H1 (cell line): ENCODE data around the gene PDCD10. TPM values are rescaled to one million over a fixed set of nuclear protein-coding genes. Genes with fewer than 3 reads are reported as not detected.

Source experiments
- CTCF ChIA-PET: fragments of 300-600 bp; sonication (Branson Sonifier 250); formaldehyde crosslinking; loops from one replicate; lab custom pipeline; 2021; ENCODE audit not compliant: partially characterized antibody; lab: Charles Lee
- POLR2A ChIA-PET: fragments of 300-600 bp; sonication (Branson Sonifier 250); formaldehyde crosslinking; loops from one replicate; lab custom pipeline; 2021; ENCODE audit warnings: inconsistent platforms; ENCODE audit not compliant: partially characterized antibody; lab: Charles Lee
- DNase-seq, 2 experiments: peaks; one replicate each; pipeline versions ENCODE4 v3.0.0 to v3.0.0-alpha.2; 2010 to 2022; ENCODE audit warnings: low spot score in 2 of 2, low read depth in 1 of 2, mixed read lengths in 1 of 2
- FAIRE-seq: peaks from 2 replicates; lab custom pipeline; 2011; peaks lifted over from hg19 to GRCh38; lab: Jason Lieb, UNC
- H2AFZ ChIP-seq: 2 replicates; pipeline ENCODE4 v1.8.1; 2012; ENCODE audit warnings: low read length, inconsistent platforms
- H2AK5ac ChIP-seq: 2 replicates; pipeline ENCODE4 v1.6.1; 2013; ENCODE audit warnings: low read depth, low read length
- H2BK120ac ChIP-seq: replicated peaks from 2 replicates; pipeline ENCODE3; 2013; ENCODE audit warnings: low read depth, low read length, inconsistent platforms
- H2BK12ac ChIP-seq: 2 replicates; pipeline ENCODE4 v1.6.1; 2013; ENCODE audit warnings: low read depth, low read length
- H2BK15ac ChIP-seq: 2 replicates; pipeline ENCODE4 v1.6.1; 2013; ENCODE audit warnings: low read length
- H2BK20ac ChIP-seq: 2 replicates; pipeline ENCODE4 v1.6.1; 2013; ENCODE audit warnings: low read length
- H2BK5ac ChIP-seq: 2 replicates; pipeline ENCODE4 v1.6.1; 2013; ENCODE audit warnings: low read depth, low read length
- H3K14ac ChIP-seq: 2 replicates; pipeline ENCODE4 v1.6.1; 2013; ENCODE audit warnings: inconsistent platforms; ENCODE audit not compliant: insufficient read length
- H3K18ac ChIP-seq: 2 replicates; pipeline ENCODE4 v1.6.1; 2013; ENCODE audit warnings: low read length; ENCODE audit errors: extremely low read depth
- H3K23ac ChIP-seq: 2 replicates; pipeline ENCODE4 v1.6.1; 2013; ENCODE audit warnings: inconsistent platforms; ENCODE audit not compliant: insufficient read length
- H3K23me2 ChIP-seq: 2 replicates; pipeline ENCODE4 v1.6.1; 2013; ENCODE audit warnings: low read depth, low read length
- H3K27ac ChIP-seq: 2 replicates; pipeline ENCODE4 v1.6.1; 2011; ENCODE audit warnings: low read depth, low read length, inconsistent platforms
- H3K27me3 ChIP-seq, 4 experiments: replicated peaks in 1 of 4; 1 replicate in 1 of 4; 2 replicates in 3 of 4; pipeline versions ENCODE4 v1.6.1 to v1.8.1; 2011 to 2013; ENCODE audit warnings: low read length in 3 of 4, mild to moderate bottlenecking in 3 of 4, inconsistent platforms in 2 of 4, mixed read lengths in 2 of 4, moderate library complexity in 1 of 4; ENCODE audit not compliant: control insufficient read depth in 3 of 4, insufficient read depth in 3 of 4; ENCODE audit errors: extremely low read depth in 1 of 4
- H3K36me3 ChIP-seq, 4 experiments: 2 replicates each; pipeline versions ENCODE4 v1.6.1 to v1.8.1; 2011 to 2013; ENCODE audit warnings: mild to moderate bottlenecking in 4 of 4, low read length in 3 of 4, moderate library complexity in 2 of 4, control low read depth in 1 of 4, inconsistent platforms in 1 of 4; ENCODE audit not compliant: insufficient read depth in 4 of 4, control insufficient read depth in 2 of 4
- H3K4ac ChIP-seq: replicated peaks from 2 replicates; pipeline ENCODE3; 2013; ENCODE audit warnings: low read length, low read depth, mixed read lengths, inconsistent platforms; ENCODE audit not compliant: insufficient read length
- H3K4me1 ChIP-seq, 4 experiments: replicated peaks in 1 of 4; 1 replicate in 1 of 4; 2 replicates in 3 of 4; pipeline versions ENCODE4 v1.6.1 to v1.8.1; 2011 to 2013; ENCODE audit warnings: low read length in 3 of 4, inconsistent platforms in 2 of 4, mixed read lengths in 1 of 4; ENCODE audit not compliant: insufficient read depth in 4 of 4, control insufficient read depth in 3 of 4
- H3K4me2 ChIP-seq, 2 experiments: 2 replicates each; pipeline versions ENCODE4 v1.6.1 to v1.8.1; 2011 to 2013; ENCODE audit warnings: low read depth in 2 of 2, low read length in 2 of 2, control low read depth in 1 of 2, inconsistent platforms in 1 of 2, mild to moderate bottlenecking in 1 of 2; ENCODE audit not compliant: insufficient read depth in 1 of 2
- H3K4me3 ChIP-seq, 4 experiments: fragments of 200-600, 300-600 bp in 1 of 4; sonication (generic), shearing (Covaris generic), sonication (Bioruptor Twin) in 1 of 4; 2 replicates each; pipeline versions ENCODE4 v1.5.1 to v1.8.1; 2011 to 2016; ENCODE audit warnings: low read length in 4 of 4, low read depth in 3 of 4, control low read depth in 2 of 4, inconsistent platforms in 2 of 4, mild to moderate bottlenecking in 2 of 4, mixed read lengths in 1 of 4, moderate library complexity in 1 of 4; ENCODE audit not compliant: insufficient read depth in 2 of 4; ENCODE audit errors: extremely low read depth in 1 of 4
- H3K56ac ChIP-seq: replicated peaks from 2 replicates; pipeline ENCODE3; 2013; ENCODE audit warnings: low read depth, mild to moderate bottlenecking, mixed read lengths, low read length, inconsistent platforms; ENCODE audit not compliant: insufficient read length
- H3K79me1 ChIP-seq: 2 replicates; pipeline ENCODE4 v1.6.1; 2013; ENCODE audit warnings: low read depth, low read length, control low read depth
- H3K79me2 ChIP-seq, 2 experiments: 2 replicates each; pipeline versions ENCODE4 v1.6.1 to v1.8.1; 2012 to 2013; ENCODE audit warnings: low read length in 2 of 2, mild to moderate bottlenecking in 2 of 2, inconsistent platforms in 1 of 2; ENCODE audit not compliant: insufficient read depth in 2 of 2, control insufficient read depth in 1 of 2
- H3K9ac ChIP-seq, 4 experiments: replicated peaks in 1 of 4; 1 replicate in 1 of 4; 2 replicates in 3 of 4; pipeline versions ENCODE4 v1.6.1 to v1.8.1; 2011 to 2013; ENCODE audit warnings: low read depth in 3 of 4, low read length in 3 of 4, control low read depth in 2 of 4, mild to moderate bottlenecking in 2 of 4, moderate library complexity in 2 of 4, inconsistent platforms in 1 of 4; ENCODE audit errors: extremely low read depth in 1 of 4
- H3K9me3 ChIP-seq, 2 experiments: 2 replicates each; pipeline versions ENCODE4 v1.6.1 to v1.8.1; 2012 to 2013; ENCODE audit warnings: mild to moderate bottlenecking in 2 of 2, moderate library complexity in 2 of 2, control low read depth in 1 of 2, inconsistent platforms in 1 of 2, low read depth in 1 of 2, low read length in 1 of 2, mixed read lengths in 1 of 2; ENCODE audit not compliant: insufficient read depth in 2 of 2
- H4K20me1 ChIP-seq, 2 experiments: replicated peaks in 1 of 2; 2 replicates each; pipeline versions ENCODE3 to v1.8.1; 2011 to 2013; ENCODE audit warnings: inconsistent platforms in 2 of 2, low read length in 2 of 2, mild to moderate bottlenecking in 1 of 2; ENCODE audit not compliant: insufficient read depth in 2 of 2, control insufficient read depth in 1 of 2
- H4K5ac ChIP-seq: 2 replicates; pipeline ENCODE4 v1.6.1; 2013; ENCODE audit warnings: low read length, low read depth, mixed read lengths, inconsistent platforms; ENCODE audit not compliant: insufficient read length
- H4K8ac ChIP-seq: 2 replicates; pipeline ENCODE4 v1.8.0; 2013; ENCODE audit warnings: mild to moderate bottlenecking, moderate library complexity, low read length, inconsistent platforms; ENCODE audit not compliant: insufficient read depth; ENCODE audit errors: extremely low read depth
- H4K91ac ChIP-seq: replicated peaks from 2 replicates; pipeline ENCODE3; 2013; ENCODE audit warnings: low read length, mixed read lengths, inconsistent platforms; ENCODE audit not compliant: insufficient read length
- FOSL1 ChIP-seq: IDR thresholded peaks from 2 replicates; pipeline ENCODE4 v1.6.1; 2011; ENCODE audit warnings: mild to moderate bottlenecking, low read depth, low read length, moderate library complexity; ENCODE audit not compliant: insufficient read depth
- RBBP5 ChIP-seq: IDR thresholded peaks from 2 replicates; pipeline ENCODE4 v1.7.1; 2012; ENCODE audit warnings: low read depth, mild to moderate bottlenecking, inconsistent platforms, low read length, moderate library complexity, borderline replicate concordance
- WGBS, 2 experiments: shearing (Covaris generic) in 1 of 2; methylation state at CpG; one replicate each; pipeline versions ENCODE4 v1.1.6 to v1.1.7; 2013 to 2015; ENCODE audit warnings: low lambda C conversion rate in 2 of 2, mixed read lengths in 2 of 2, inconsistent platforms in 1 of 2, low coverage in 1 of 2, missing lambda C conversion rate in 1 of 2; ENCODE audit not compliant: insufficient replicate concordance in 2 of 2, insufficient coverage in 1 of 2, insufficient read length in 1 of 2; ENCODE audit errors: extremely low coverage in 1 of 2, missing lambda C conversion rate in 1 of 2; 5-methylcytosine and 5-hydroxymethylcytosine counted together
- polyA plus RNA-seq, 7 experiments: library from polyadenylated mRNA; depleted of rRNA in 3 of 7; stranded (reverse) in 5 of 7; unstranded in 2 of 7; fragments of >200 nt in 5 of 7; fragments of 200-250 nt in 2 of 7; gene quantifications; 1 replicate in 5 of 7; 2 replicates in 1 of 7; 4 replicates in 1 of 7; pipeline versions ENCODE4 v1.2.1 to v1.2.3, GENCODE V29; 2011 to 2013; ENCODE audit warnings: missing spikeins in 2 of 7, mixed read lengths in 2 of 7
- total RNA-seq: library from RNA; stranded (reverse); fragmentation: NEBNext Ultra II Directional; extraction: Animal tissue kit (Norgen Biotek cat#: 25700); gene quantifications from 2 replicates; pipeline ENCODE4 v1.2.1, GENCODE V29; 2021

The PDCD10 gene
- total and polyA plus RNA-seq, 2 of the 8 experiments (the other 6 are each of a cell fraction or from before 2014, with no cell fraction given), result 52.0 to 76.6 TPM

- ChIA-PET CTCF (interaction anchor here (0.6 to 1.2 kb wide), 4 partner anchors 17 to 1669 kb away, joined by 3 to 4 read pairs (median 3); no protein-coding TSS in a partner anchor), POLR2A (no interaction called here)
- no peak for FAIRE-seq
- Histone ChIP-seq H3K79me1 (no peaks in the 10 kb centered on the region), H2AK5ac (no peak overlapping the region), H2BK120ac (no peak overlapping the region), H3K36me3 (no peaks in the 10 kb centered on the region), H3K18ac (no peak overlapping the region), H3K9me3 (no peaks in the 10 kb centered on the region), H3K27me3 (no peaks in the 10 kb centered on the region), H3K4ac (no peak overlapping the region), H4K8ac (no peak overlapping the region), H4K5ac (no peak overlapping the region), H2BK12ac (no peak overlapping the region), H3K23ac (no peak overlapping the region), H2BK15ac (no peak overlapping the region), H3K4me3 (no peak overlapping the region), H3K9ac (no peak overlapping the region), H3K79me2 (no peaks in the 10 kb centered on the region), H3K56ac (no peak overlapping the region), H3K23me2 (no peaks in the 10 kb centered on the region), H3K27ac (no peak overlapping the region), H2AFZ (no peak overlapping the region), H4K91ac (no peak overlapping the region), H2BK20ac (no peak overlapping the region), H2BK5ac (no peak overlapping the region), H4K20me1 (no peaks in the 10 kb centered on the region), H3K14ac (no peak overlapping the region), H3K4me1 (peaks cover 0 to 7% (median 0%) of the 10 kb centered on the region in 4 experiments; a peak in 2 of 7 replicates), H3K4me2 (no peak overlapping the region)
- 88% methylated on average over 1 of the region's 1 CpG; no CpG with 5 or more reads in 1 of the 2 experiments for WGBS, 2 experiments
- TF ChIP-seq RBBP5, result no peak
- no peak for TF ChIP-seq FOSL1
- DNase-seq, result no peak
Measured at GRCh38 chr3:167783781-167784180, 49.1 kb upstream of the PDCD10 start.
